IMR-90 (cell line): ENCODE measurements around the gene NFE2. TPM values are rescaled to one million over a fixed set of nuclear protein-coding genes. Genes with fewer than 3 reads are reported as not detected.
"Not testable (repeated sequence)": the region's sequence is repeated elsewhere in the genome, so short reads cannot be mapped to it uniquely, and the experiment has no call there.

Experiments used
- ATAC-seq: fragments of 200-7000 bp; cut with Tn5 transposase; 2 replicates; pipeline ENCODE4 v1.9.1; 2020; ENCODE audit warnings: low read depth, mild to moderate bottlenecking, moderate library complexity
- BruUV-seq: library from RNA; stranded (reverse); fragments of 400-500 nt; replicated peaks from 2 replicates; lab custom pipeline; 2021; lab: Mats Ljungman, UMichigan
- CTCF ChIA-PET: fragments of 300-600 bp; formaldehyde crosslinking; extraction: SDS; loops from one replicate; lab custom pipeline; 2021; ENCODE audit warnings: antibody characterized with exemption; lab: Yijun Ruan, JAX
- POLR2A ChIA-PET: fragments of 300-600 bp; sonication (Branson Sonifier 250); formaldehyde crosslinking; loops from one replicate; lab custom pipeline; 2022; ENCODE audit warnings: antibody characterized with exemption; ENCODE audit not compliant: unreplicated experiment; lab: Charles Lee
- DNase-seq: peaks from one replicate; pipeline ENCODE4 v3.0.0; 2013
- H2AFZ ChIP-seq: replicated peaks from 2 replicates; pipeline ENCODE3; 2013; ENCODE audit warnings: low read length, mild to moderate bottlenecking; ENCODE audit not compliant: poor library complexity
- H2AK5ac ChIP-seq: 2 replicates; pipeline ENCODE4 v1.6.1; 2013; ENCODE audit warnings: low read depth, low read length, inconsistent platforms
- H2AK9ac ChIP-seq: replicated peaks from 2 replicates; pipeline ENCODE3; 2013; ENCODE audit warnings: mild to moderate bottlenecking, low read depth, low read length, moderate library complexity; ENCODE audit not compliant: poor library complexity
- H2BK120ac ChIP-seq: 2 replicates; pipeline ENCODE4 v1.6.1; 2013; ENCODE audit warnings: low read depth, low read length, inconsistent platforms
- H2BK15ac ChIP-seq: 3 replicates; pipeline ENCODE4 v1.6.1; 2013; ENCODE audit warnings: low read depth, low read length, inconsistent platforms
- H2BK20ac ChIP-seq: 2 replicates; pipeline ENCODE4 v1.6.1; 2013; ENCODE audit warnings: low read depth, mild to moderate bottlenecking, inconsistent platforms, low read length, moderate library complexity
- H2BK5ac ChIP-seq: 2 replicates; pipeline ENCODE4 v1.6.1; 2013; ENCODE audit warnings: mild to moderate bottlenecking, low read depth, low read length, inconsistent platforms; ENCODE audit not compliant: poor library complexity, severe bottlenecking
- H3K14ac ChIP-seq: replicated peaks from 2 replicates; pipeline ENCODE4 v1.6.1; 2013; ENCODE audit warnings: low read depth, low read length, inconsistent platforms
- H3K18ac ChIP-seq: 2 replicates; pipeline ENCODE4 v1.6.1; 2013; ENCODE audit warnings: low read depth, low read length, control low read depth
- H3K23ac ChIP-seq: 2 replicates; pipeline ENCODE4 v1.6.1; 2013; ENCODE audit warnings: low read depth, low read length, inconsistent platforms
- H3K27ac ChIP-seq: 2 replicates; pipeline ENCODE4 v1.5.1; 2013; ENCODE audit warnings: mild to moderate bottlenecking, control low read depth, low read length; ENCODE audit not compliant: insufficient read depth
- H3K27me3 ChIP-seq: 2 replicates; pipeline ENCODE4 v1.6.1; 2013; ENCODE audit warnings: low read length; ENCODE audit not compliant: control insufficient read depth, insufficient read depth
- H3K36me3 ChIP-seq: 2 replicates; pipeline ENCODE4 v1.6.1; 2013; ENCODE audit warnings: low read length, mixed read lengths; ENCODE audit not compliant: control insufficient read depth, insufficient read depth
- H3K4ac ChIP-seq: 2 replicates; pipeline ENCODE4 v1.6.1; 2013; ENCODE audit warnings: low read depth, low read length, inconsistent platforms
- H3K4me1 ChIP-seq: 2 replicates; pipeline ENCODE4 v1.6.1; 2013; ENCODE audit warnings: low read length, mixed read lengths; ENCODE audit not compliant: control insufficient read depth, insufficient read depth
- H3K4me2 ChIP-seq: 2 replicates; pipeline ENCODE4 v1.6.1; 2013; ENCODE audit warnings: low read depth, mild to moderate bottlenecking, control low read depth, low read length, moderate library complexity
- H3K4me3 ChIP-seq: 2 replicates; pipeline ENCODE4 v1.5.1; 2013; ENCODE audit warnings: low read depth, mild to moderate bottlenecking, control low read depth, low read length, moderate library complexity; ENCODE audit not compliant: insufficient read depth
- H3K56ac ChIP-seq: 2 replicates; pipeline ENCODE4 v1.6.1; 2013; ENCODE audit warnings: low read length, inconsistent platforms; ENCODE audit not compliant: insufficient read depth; ENCODE audit errors: extremely low read depth
- H3K79me1 ChIP-seq, 2 experiments: 2 replicates each; pipeline ENCODE4 v1.6.1; 2013; ENCODE audit warnings: low read length in 2 of 2, inconsistent platforms in 1 of 2, low read depth in 1 of 2
- H3K9ac ChIP-seq: 2 replicates; pipeline ENCODE4 v1.6.1; 2013; ENCODE audit warnings: low read depth, low read length, control low read depth
- H3K9me1 ChIP-seq: 2 replicates; pipeline ENCODE4 v1.6.1; 2013; ENCODE audit warnings: low read length, inconsistent platforms; ENCODE audit not compliant: insufficient read depth
- H3K9me3 ChIP-seq: 2 replicates; pipeline ENCODE4 v1.6.1; 2013; ENCODE audit warnings: low read length; ENCODE audit not compliant: control insufficient read depth, insufficient read depth
- H4K20me1 ChIP-seq: 2 replicates; pipeline ENCODE4 v1.6.1; 2013; ENCODE audit warnings: low read length, inconsistent platforms; ENCODE audit not compliant: insufficient read depth
- H4K5ac ChIP-seq: 2 replicates; pipeline ENCODE4 v1.6.1; 2013; ENCODE audit warnings: mild to moderate bottlenecking, low read depth, low read length, control low read depth
- H4K8ac ChIP-seq, 2 experiments: 2 replicates each; pipeline ENCODE4 v1.6.1; 2013; ENCODE audit warnings: low read depth in 2 of 2, low read length in 2 of 2, control low read depth in 1 of 2, inconsistent platforms in 1 of 2
- H4K91ac ChIP-seq: 2 replicates; pipeline ENCODE4 v1.6.1; 2013; ENCODE audit warnings: low read depth, low read length, inconsistent platforms; ENCODE audit not compliant: insufficient read depth
- CEBPB ChIP-seq: IDR thresholded peaks from 2 replicates; pipeline ENCODE4 v1.6.1; 2012; ENCODE audit warnings: low read depth, low read length, improper control_type of control experiment
- RCOR1 ChIP-seq: IDR thresholded peaks from 2 replicates; pipeline ENCODE4 v1.6.1; 2012; ENCODE audit warnings: mild to moderate bottlenecking, low read length, improper control_type of control experiment; ENCODE audit not compliant: insufficient replicate concordance
- WGBS, 2 experiments: methylation state at CpG; one replicate each; pipeline versions ENCODE4 v1.1.5 to v1.1.7; 2013; ENCODE audit warnings: missing lambda C conversion rate in 2 of 2; ENCODE audit not compliant: insufficient read length in 1 of 2; ENCODE audit errors: extremely low coverage in 2 of 2; 5-methylcytosine and 5-hydroxymethylcytosine counted together
- dilution Hi-C: fragments of 300-500 bp; cut with HindIII; formaldehyde crosslinking; loops from one replicate; pipeline ENCODE4 v1.14.3; 2018; ENCODE audit warnings: low sequenced_read_pairs; ENCODE audit not compliant: unreplicated experiment
- in situ Hi-C: fragments of 300-500 bp; cut with MboI; formaldehyde crosslinking; loops from 3 replicates; pipeline ENCODE4 v1.14.3; 2019; ENCODE audit warnings: low sequenced_read_pairs, inconsistent platforms, mixed read lengths
- intact Hi-C: fragments of 100-400 bp; cut with micrococcal nuclease; formaldehyde crosslinking; loops from 2 replicates; pipeline ENCODE4 v1.10.0; 2022
- polyA plus RNA-seq, 3 experiments: library from polyadenylated mRNA; depleted of rRNA; stranded (reverse); fragments of >200 nt; gene quantifications; 2 replicates each; pipeline ENCODE4 v1.2.3, GENCODE V29; 2012; ENCODE audit warnings: low replicate concordance in 1 of 3
- total RNA-seq: library from RNA; depleted of rRNA; stranded (reverse); fragments of >200 nt; gene quantifications from 2 replicates; pipeline ENCODE4 v1.2.3, GENCODE V29; 2012

NFE2 gene
- total and polyA plus RNA-seq, 2 of the 4 experiments (the other 2 are of a cell fraction), result 0.18 to 0.32 TPM

- TF ChIP-seq RCOR1 (no peak), CEBPB (no peak)
These were observed 15.4 kb downstream of the NFE2 start (continued) for GRCh38 chr12:54285150-54286041.

- H4K91ac ChIP-seq, H2AK9ac ChIP-seq, H3K4me3 ChIP-seq, H2BK5ac ChIP-seq, H3K4me1 ChIP-seq, H2AK5ac ChIP-seq, intact Hi-C loops, H3K9me1 ChIP-seq, H2BK120ac ChIP-seq, H2BK15ac ChIP-seq, H2AFZ ChIP-seq, H3K18ac ChIP-seq, H4K8ac ChIP-seq, dilution Hi-C loops, H3K14ac ChIP-seq, H3K27ac ChIP-seq, H3K9me3 ChIP-seq, H3K27me3 ChIP-seq, H3K56ac ChIP-seq, ATAC-seq, DNase-seq, H3K4me2 ChIP-seq, H3K9ac ChIP-seq, POLR2A ChIA-PET, H2BK20ac ChIP-seq, in situ Hi-C loops, H3K4ac ChIP-seq, H4K5ac ChIP-seq, H3K23ac ChIP-seq: not testable (repeated sequence)
- BruUV-seq, result TSS peak; percentile 45
- peaks cover 12 to 37% of the 10 kb centered on the region in 2 experiments for H3K79me1 ChIP-seq
- H4K20me1 ChIP-seq, result peaks cover 83% of the 10 kb centered on the region
- peaks cover 42% of the 10 kb centered on the region for H3K36me3 ChIP-seq
- WGBS, 2 experiments, result 20% methylated on average over 1 of the region's 2 CpGs; no CpG with 5 or more reads in 1 of the 2 experiments
- CTCF ChIA-PET, result interaction anchor here (0.6 to 1.0 kb wide), 4 partner anchors 10 to 65 kb away, joined by 3 to 5 read pairs (median 4); partner anchors contain the start of gene COPZ1
These were observed 16.6 kb downstream of the NFE2 start for GRCh38 chr12:54284070-54284780.
